ENCODE data around the gene CLHC1. TPM values are rescaled to one million over a fixed set of nuclear protein-coding genes. Genes with fewer than 3 reads are reported as not detected.
A peak's percentile ranks its signal among the peaks of the same experiment; 100 is the strongest.

The CLHC1 gene
- total and polyA plus RNA-seq, 2 of the 8 experiments (the other 6 are each of a cell fraction or from before 2014, with no cell fraction given), result 2.6 to 10.8 TPM

- TF ChIP-seq GTF2F1 (IDR thresholded peaks at IDR 0.05; ENCODE audit: borderline replicate concordance, low read depth, low read length), result no peak
- no peak for TF ChIP-seq JUND (IDR thresholded peaks at IDR 0.05; ENCODE audit: low read length)
- no peak for TF ChIP-seq TEAD4 (IDR thresholded peaks at IDR 0.05; ENCODE audit: low read depth, low read length)
- peak in 1 of 2 experiments; percentile 60; a peak in 2 of 3 replicates for TF ChIP-seq POLR2A (IDR thresholded peaks at IDR 0.05; ENCODE audit: control extremely low read depth in 1 of 2, low read depth in 2 of 2, low read length in 2 of 2)
These were observed 5.0 kb upstream of the CLHC1 start (continued) for GRCh38 chr2:55236992-55237543.
